Epithelial cell of proximal tubule (primary cell): ENCODE measurements around the gene OXGR1. TPM values are rescaled to one million over a fixed set of nuclear protein-coding genes. Genes with fewer than 3 reads are reported as not detected.

Experiments used
- DNase-seq: peaks from one replicate; pipeline ENCODE4 v3.0.0-alpha.2; 2011; ENCODE audit warnings: low read depth
- H3K4me3 ChIP-seq: 2 replicates; pipeline ENCODE4 v1.5.1; 2011; ENCODE audit warnings: low read depth, mild to moderate bottlenecking, low read length
- total RNA-seq: library from RNA; depleted of rRNA; stranded (reverse); fragments of >200 nt; gene quantifications from 2 replicates; pipeline ENCODE4 v1.2.3, GENCODE V29; 2015
- TF ChIP-seq, protein P1 (sequence below): conservative IDR thresholded peaks from 2 replicates; pipeline ENCODE4 v1.5.1; 2012; ENCODE audit warnings: low read depth, mild to moderate bottlenecking, low read length

The OXGR1 gene
- total RNA-seq, 1 donor from 2014 or later, result not detected

DNA sequence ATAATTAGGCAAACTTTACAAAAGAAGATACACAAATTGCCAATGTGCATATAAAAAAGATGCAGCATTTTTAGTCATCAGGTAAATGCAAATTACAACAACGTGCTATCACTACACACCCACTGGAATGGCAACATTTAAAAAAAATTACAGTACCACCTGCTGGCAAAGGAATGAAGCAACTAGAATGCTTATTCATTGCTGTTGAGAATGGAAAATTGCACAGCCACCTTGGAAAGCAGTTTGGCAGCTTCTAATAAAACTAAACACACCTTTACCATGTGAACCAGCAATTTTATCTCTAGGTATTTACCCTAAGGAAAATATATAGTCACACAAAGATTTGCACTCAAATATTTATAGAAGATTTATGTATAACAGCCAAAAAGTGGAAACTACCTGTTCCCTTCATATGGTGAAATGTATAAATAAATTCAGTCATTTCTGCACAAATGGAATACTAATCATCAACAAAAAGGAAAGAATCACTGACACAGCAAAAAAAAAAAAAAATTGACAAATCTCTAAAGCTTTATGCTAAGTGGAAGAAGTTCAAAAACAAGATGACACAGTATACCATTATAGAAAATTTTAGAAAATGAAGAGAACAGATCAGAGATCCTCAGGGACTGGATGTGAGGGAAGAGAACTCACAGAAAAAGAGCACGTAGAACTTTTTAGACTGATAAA, 30.3 kb downstream of the OXGR1 start:
- TF ChIP-seq, protein P1, sequence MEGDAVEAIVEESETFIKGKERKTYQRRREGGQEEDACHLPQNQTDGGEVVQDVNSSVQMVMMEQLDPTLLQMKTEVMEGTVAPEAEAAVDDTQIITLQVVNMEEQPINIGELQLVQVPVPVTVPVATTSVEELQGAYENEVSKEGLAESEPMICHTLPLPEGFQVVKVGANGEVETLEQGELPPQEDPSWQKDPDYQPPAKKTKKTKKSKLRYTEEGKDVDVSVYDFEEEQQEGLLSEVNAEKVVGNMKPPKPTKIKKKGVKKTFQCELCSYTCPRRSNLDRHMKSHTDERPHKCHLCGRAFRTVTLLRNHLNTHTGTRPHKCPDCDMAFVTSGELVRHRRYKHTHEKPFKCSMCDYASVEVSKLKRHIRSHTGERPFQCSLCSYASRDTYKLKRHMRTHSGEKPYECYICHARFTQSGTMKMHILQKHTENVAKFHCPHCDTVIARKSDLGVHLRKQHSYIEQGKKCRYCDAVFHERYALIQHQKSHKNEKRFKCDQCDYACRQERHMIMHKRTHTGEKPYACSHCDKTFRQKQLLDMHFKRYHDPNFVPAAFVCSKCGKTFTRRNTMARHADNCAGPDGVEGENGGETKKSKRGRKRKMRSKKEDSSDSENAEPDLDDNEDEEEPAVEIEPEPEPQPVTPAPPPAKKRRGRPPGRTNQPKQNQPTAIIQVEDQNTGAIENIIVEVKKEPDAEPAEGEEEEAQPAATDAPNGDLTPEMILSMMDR, result no peak
- DNase-seq, result no peak
- H3K4me3 ChIP-seq, result no peak overlapping the region

DNA sequence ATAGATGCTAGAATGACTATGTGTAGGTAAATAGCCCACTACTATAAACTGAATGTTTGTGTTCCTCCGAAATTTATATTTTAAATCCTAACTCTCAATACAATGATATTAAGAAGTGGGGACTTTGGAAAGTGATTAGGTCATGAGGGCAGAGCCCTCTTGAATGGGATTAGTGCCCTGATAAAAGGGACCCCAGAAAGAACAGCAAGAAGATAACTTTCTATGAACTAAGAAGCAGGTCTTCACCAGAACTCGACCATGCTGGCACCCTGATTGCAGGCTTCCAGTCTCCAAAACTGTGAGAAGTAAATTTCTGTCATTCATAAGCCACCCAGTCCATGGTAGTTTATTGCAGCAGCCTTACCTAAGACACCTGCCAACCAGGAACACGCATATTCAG, 33.9 kb downstream of the OXGR1 start:
- DNase-seq, result no peak
- TF ChIP-seq, protein P1, result no peak
- no peak overlapping the region for H3K4me3 ChIP-seq

DNA sequence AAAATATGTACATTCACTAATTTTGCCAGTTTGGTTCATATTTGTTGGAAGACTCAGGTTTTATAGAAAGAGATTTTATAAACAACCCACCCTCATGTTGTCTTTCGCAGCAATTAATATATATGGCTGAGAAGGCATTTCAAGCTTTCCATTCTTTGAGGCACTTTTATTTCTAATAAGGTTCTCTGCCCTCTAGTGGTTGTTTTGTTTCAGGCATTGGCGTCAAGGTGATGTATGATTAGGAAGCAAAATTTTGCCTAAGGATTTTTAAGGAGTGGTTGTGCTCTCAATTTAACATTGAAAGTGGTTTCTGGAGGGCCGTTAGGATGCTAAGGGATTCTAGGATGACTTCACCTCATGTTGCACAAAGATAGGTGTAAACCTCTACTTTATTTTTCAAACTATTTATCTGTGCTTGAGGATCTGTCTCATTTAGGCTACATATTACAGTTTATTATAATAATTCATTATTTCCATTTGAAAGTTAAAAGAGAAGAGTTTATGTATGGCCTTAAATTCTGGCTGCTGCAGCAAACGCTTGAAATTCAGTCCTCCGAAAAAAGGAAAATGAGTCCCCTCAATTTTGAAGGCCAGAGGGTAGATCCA, 35.9 kb downstream of the OXGR1 start:
- DNase-seq, result no peak
- TF ChIP-seq, protein P1, result peak; percentile 83
- H3K4me3 ChIP-seq, result no peak overlapping the region

DNA sequence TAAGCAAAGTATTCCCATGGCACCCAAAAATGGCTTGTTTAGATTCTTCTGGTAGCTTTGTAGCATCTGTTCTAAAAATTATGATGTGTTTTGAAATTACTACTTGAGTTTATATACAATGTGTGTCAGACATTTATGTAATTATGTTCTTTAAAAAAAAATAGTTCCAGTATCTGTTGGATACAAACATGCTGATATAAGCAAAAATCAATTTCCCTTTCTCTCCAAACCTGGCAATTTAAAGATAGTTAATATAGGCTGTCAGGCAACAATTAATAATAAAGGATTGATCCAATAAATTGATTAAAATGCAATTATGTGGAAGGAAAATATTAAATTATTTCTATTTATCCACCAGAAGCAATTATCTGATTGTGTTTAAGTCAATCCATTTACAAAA, 41.7 kb downstream of the OXGR1 start:
- no peak for DNase-seq
- TF ChIP-seq, protein P1, result no peak
- no peak overlapping the region for H3K4me3 ChIP-seq

DNA sequence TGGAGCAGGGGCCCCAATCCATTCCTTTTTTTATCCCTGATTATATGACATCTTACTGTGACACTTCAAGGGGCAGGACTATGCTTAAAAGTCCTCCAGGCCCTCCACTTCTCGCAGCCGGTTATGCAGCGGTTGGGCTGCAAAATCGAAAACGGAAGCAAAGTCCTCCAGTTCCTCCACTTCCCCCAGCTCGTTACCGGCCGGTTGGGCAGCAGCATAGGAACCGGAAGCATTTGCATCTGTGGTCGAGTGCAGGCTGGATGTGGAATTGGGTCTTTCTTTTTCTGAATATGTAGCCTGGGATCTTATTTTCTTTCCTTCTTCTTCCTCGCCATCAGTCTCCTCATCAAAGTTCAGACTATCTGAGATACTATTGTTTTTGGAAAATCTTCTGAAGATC, 46.1 kb downstream of the OXGR1 start:
- no peak overlapping the region for H3K4me3 ChIP-seq
- no peak for DNase-seq
- TF ChIP-seq, protein P1, result no peak

DNA sequence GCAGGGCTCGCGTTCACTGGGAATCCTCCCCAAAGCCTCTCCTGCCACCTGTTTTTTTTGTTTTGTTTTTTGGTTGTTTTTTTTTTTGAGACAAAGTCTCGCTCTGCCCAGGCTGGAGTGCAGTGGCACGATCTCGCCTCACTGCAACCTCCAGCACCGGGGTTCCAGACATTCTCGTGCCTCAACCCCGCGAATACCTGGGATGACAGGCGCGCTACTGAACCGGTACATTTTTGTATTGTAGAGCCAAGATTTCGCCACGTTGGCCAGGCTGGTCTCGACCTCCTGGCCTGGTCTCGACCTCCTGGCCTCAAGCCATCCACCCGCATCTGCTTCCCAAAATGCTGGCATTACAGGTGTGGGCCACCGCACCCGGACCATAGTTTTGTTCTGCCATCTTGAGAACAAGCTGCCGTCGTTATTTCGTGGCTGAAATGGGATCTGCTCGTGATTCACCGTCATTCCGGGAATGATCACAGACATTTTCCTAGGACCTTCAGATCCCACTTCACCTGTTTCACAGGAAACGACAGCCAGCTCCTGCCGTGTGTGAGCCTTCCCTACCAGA, 46.8 kb downstream of the OXGR1 start:
- no peak overlapping the region for H3K4me3 ChIP-seq
- DNase-seq, result no peak
- TF ChIP-seq, protein P1, result no peak
